Large intestine (tissue), 12 donors: Measurements from ENCODE around the gene ZFHX2. TPM values are rescaled to one million over a fixed set of nuclear protein-coding genes. Genes with fewer than 3 reads are reported as not detected.
A peak's percentile ranks its signal among the peaks of the same experiment; 100 is the strongest.
"Not testable (repeated sequence)": the region's sequence is repeated elsewhere in the genome, so short reads cannot be mapped to it uniquely, and the experiment has no call there.

ENCODE experiments used
- DNase-seq, 2 donors: peaks; one replicate each; pipeline versions ENCODE4 v3.0.0 to v3.0.0-alpha.2; 2013
- H3K27ac ChIP-seq: one replicate; pipeline ENCODE4 v1.5.1; 2013; ENCODE audit warnings: low read length
- H3K27me3 ChIP-seq: 2 replicates; pipeline ENCODE4 v1.6.1; 2013; ENCODE audit warnings: low read length; ENCODE audit not compliant: control insufficient read depth, insufficient read depth
- H3K36me3 ChIP-seq: 2 replicates; pipeline ENCODE4 v1.6.1; 2013; ENCODE audit warnings: low read length; ENCODE audit not compliant: control insufficient read depth, insufficient read depth
- H3K4me1 ChIP-seq: one replicate; pipeline ENCODE4 v1.6.1; 2013; ENCODE audit warnings: low read length; ENCODE audit not compliant: control insufficient read depth, insufficient read depth
- H3K4me3 ChIP-seq: one replicate; pipeline ENCODE4 v1.5.1; 2013; ENCODE audit warnings: low read length
- H3K9me3 ChIP-seq: one replicate; pipeline ENCODE4 v1.6.1; 2013; ENCODE audit warnings: mild to moderate bottlenecking, low read depth, low read length, moderate library complexity; ENCODE audit not compliant: control insufficient read depth
- WGBS: methylation state at CpG from one replicate; pipeline ENCODE4 v1.1.5; 2013; ENCODE audit warnings: low lambda C conversion rate; ENCODE audit not compliant: insufficient coverage; 5-methylcytosine and 5-hydroxymethylcytosine counted together
- long read RNA-seq, 11 donors: transcript quantifications; one replicate each; lab custom pipeline, GENCODE V29; 2026
- polyA plus RNA-seq: library from polyadenylated mRNA; unstranded; fragments of 120-200 nt; gene quantifications from one replicate; pipeline ENCODE4 v1.2.1, GENCODE V29; 2013

ZFHX2 gene
- polyA plus RNA-seq: 4.1 TPM
- long read RNA-seq, donor 1: 0 reads
- long read RNA-seq, donor 2, partial matches to known transcripts: 0 of 1 reads
- long read RNA-seq, donor 2, other reads (novel, unspliced or antisense): 0 of 1 reads
- long read RNA-seq, donor 3: 0 reads
- long read RNA-seq, donor 4: 0 reads
- long read RNA-seq, donor 5: 0 reads
- long read RNA-seq, donor 6: 0 reads
- long read RNA-seq, donor 7: 0 reads
- long read RNA-seq, donor 8: 0 reads
- long read RNA-seq, donor 9: 0 reads
- long read RNA-seq, donor 10: 0 reads
- long read RNA-seq, donor 11: 0 reads

DNA sequence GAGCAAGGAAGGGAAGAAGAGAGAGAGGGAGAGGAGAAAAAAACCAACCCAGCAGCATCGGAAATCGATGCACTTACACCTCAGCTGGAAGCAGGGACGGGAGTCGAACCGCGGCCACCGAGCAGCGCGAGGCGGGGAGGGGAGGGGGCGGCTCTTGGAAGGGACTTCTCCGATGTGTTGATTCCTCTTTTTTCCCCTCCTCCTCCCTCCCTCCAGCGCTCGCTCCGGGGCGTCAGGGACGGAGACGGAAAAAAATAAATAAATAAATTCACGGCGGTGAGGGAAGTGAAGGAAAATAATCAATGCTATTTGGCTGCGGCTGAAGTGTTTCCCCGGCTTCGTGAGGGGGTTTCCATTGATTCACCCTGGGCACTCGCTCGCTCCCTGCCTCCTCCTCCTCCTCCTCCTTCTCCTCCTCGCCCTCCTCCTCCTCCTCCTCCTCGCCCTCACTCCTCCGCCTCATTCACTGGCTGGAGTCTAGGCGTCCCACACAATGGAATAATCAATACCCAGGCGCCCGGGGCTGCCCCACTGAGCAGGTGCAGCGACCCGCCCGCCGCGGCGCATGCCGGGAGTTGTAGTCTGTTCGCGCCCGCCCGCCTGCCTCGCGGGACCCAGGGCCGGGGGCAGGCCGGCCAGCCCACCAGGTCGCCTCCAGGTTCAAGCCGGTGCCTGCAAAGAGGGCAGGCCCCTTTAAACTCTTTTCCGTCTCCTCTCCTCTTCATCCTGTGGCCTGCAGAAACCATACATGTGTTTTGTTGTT lies at the start of gene ZFHX2:
TSS of gene ZFHX2 (minus strand) at position 500 of the 763 bp plus-strand sequence. CDS start 16,440 bp downstream, outside the sequence.
- 0% methylated on average over 3 of the region's 49 CpGs for WGBS
- peak; percentile 53 to 84 for DNase-seq
- Histone ChIP-seq H3K4me1 (peaks cover 9% of the 10 kb centered on the region), H3K27me3 (peaks cover 15% of the 10 kb centered on the region), H3K36me3 (no peaks in the 10 kb centered on the region), H3K4me3 (peak within 1 kb of the TSS; percentile 72), H3K27ac (peak within 1 kb of the TSS; percentile 46), H3K9me3 (peaks cover 5% of the 10 kb centered on the region)

DNA sequence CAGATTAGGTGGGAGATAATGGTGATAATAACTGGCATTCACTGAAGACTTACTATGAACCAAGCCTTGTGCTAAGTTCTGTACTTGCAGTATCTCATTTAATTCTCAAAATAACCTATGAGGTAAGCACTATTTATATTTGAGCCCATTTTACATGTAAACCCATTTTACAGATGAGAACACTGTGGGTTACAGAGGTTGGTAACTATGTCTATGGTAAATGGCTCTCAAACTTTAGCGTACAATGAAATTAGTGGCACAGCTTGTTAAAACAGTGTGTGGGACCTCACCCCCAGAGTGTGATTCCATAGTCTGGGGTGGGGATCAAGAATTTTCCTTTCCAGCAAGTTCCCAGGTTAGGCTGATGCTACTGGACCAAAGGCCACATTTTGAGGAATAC lies 49.2 kb upstream of the ZFHX2 start:
- DNase-seq: no peak
- H3K4me3 ChIP-seq: no peak overlapping the region
- H3K9me3 ChIP-seq: no peaks in the 10 kb centered on the region
- WGBS: no CpG with 5 or more reads among the region's 1 CpG
- H3K36me3 ChIP-seq: no peaks in the 10 kb centered on the region
- no peak overlapping the region for H3K27ac ChIP-seq
- H3K4me1 ChIP-seq: no peaks in the 10 kb centered on the region
- H3K27me3 ChIP-seq: no peaks in the 10 kb centered on the region

DNA sequence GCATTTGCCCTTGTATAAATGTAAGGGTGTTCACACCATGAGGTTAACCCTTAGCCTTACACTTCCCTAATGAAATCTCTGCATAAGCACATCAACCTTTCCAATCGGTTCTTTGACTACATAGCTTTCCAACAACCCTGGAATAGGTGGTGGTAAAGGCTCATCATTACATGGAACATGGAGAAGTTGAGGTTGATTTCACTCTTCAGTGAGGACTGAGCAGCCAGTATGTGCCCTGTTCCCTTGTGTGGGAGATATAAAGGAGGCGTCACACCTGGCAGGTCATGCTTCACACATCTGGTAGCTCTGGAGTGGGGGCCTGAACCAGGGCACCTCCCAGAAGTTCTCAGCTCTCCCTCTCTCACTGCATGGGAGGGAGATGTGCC lies 48.8 kb upstream of the ZFHX2 start:
- H3K36me3 ChIP-seq: no peaks in the 10 kb centered on the region
- H3K9me3 ChIP-seq: no peaks in the 10 kb centered on the region
- no peak overlapping the region for H3K27ac ChIP-seq
- DNase-seq: no peak
- WGBS: 100% methylated on average over 1 of the region's 2 CpGs
- H3K27me3 ChIP-seq: no peaks in the 10 kb centered on the region
- no peaks in the 10 kb centered on the region for H3K4me1 ChIP-seq
- no peak overlapping the region for H3K4me3 ChIP-seq

GRCh38 chr14:23594191-23594590 lies 42.6 kb upstream of the ZFHX2 start:
- H3K27me3 ChIP-seq, H3K36me3 ChIP-seq, H3K27ac ChIP-seq, H3K4me3 ChIP-seq, DNase-seq, H3K9me3 ChIP-seq, H3K4me1 ChIP-seq: not testable (repeated sequence)
- WGBS: no CpG with 5 or more reads among the region's 3 CpGs

- Histone ChIP-seq H3K36me3 (no peaks in the 10 kb centered on the region), H3K27ac (no peak overlapping the region), H3K4me3 (no peak overlapping the region), H3K27me3 (no peaks in the 10 kb centered on the region), H3K4me1 (peaks cover 5% of the 10 kb centered on the region), H3K9me3 (no peaks in the 10 kb centered on the region)
- no peak for DNase-seq
- WGBS: no CpG with 5 or more reads among the region's 4 CpGs
Observed at GRCh38 chr14:23590198-23590597, 38.6 kb upstream of the ZFHX2 start.

GRCh38 chr14:23589606-23590005 lies 38.0 kb upstream of the ZFHX2 start:
- no peaks in the 10 kb centered on the region for H3K9me3 ChIP-seq
- H3K4me1 ChIP-seq: peaks cover 5% of the 10 kb centered on the region
- no peaks in the 10 kb centered on the region for H3K36me3 ChIP-seq
- no peak for DNase-seq
- H3K4me3 ChIP-seq: no peak overlapping the region
- H3K27me3 ChIP-seq: no peaks in the 10 kb centered on the region
- no CpG with 5 or more reads among the region's 2 CpGs for WGBS
- H3K27ac ChIP-seq: no peak overlapping the region

GRCh38 chr14:23588884-23589598 lies 37.5 kb upstream of the ZFHX2 start:
- Histone ChIP-seq H3K4me1 (peaks cover 5% of the 10 kb centered on the region), H3K27ac (no peak overlapping the region), H3K4me3 (no peak overlapping the region), H3K27me3 (no peaks in the 10 kb centered on the region), H3K36me3 (no peaks in the 10 kb centered on the region), H3K9me3 (no peaks in the 10 kb centered on the region)
- peak; percentile 88 to 91 for DNase-seq
- WGBS: no CpG with 5 or more reads among the region's 5 CpGs

GRCh38 chr14:23584527-23585203 lies 33.1 kb upstream of the ZFHX2 start:
- not testable (repeated sequence) for H3K27me3 ChIP-seq, DNase-seq, H3K9me3 ChIP-seq, H3K4me3 ChIP-seq, H3K27ac ChIP-seq, H3K4me1 ChIP-seq, H3K36me3 ChIP-seq
- WGBS: no CpG with 5 or more reads among the region's 26 CpGs

- not testable (repeated sequence) for H3K27ac ChIP-seq, H3K9me3 ChIP-seq, H3K27me3 ChIP-seq, DNase-seq, H3K4me3 ChIP-seq, H3K4me1 ChIP-seq, H3K36me3 ChIP-seq
- WGBS: no CpG with 5 or more reads among the region's 25 CpGs
Observed at GRCh38 chr14:23583761-23584526, 32.4 kb upstream of the ZFHX2 start.
